Stimulated activated CD4-positive, alpha-beta T cell treated with anti-CD3 and anti-CD28 coated beads, Interleukin-4, amount 100 ng/mL, for 48 hours (primary cell): Measurements from ENCODE around the gene SULT1C4.
"Not testable (repeated sequence)": the region's sequence is repeated elsewhere in the genome, so short reads cannot be mapped to it uniquely, and the experiment has no call there.

Experiments
- DNase-seq, 2 donors: peaks; one replicate each; pipeline ENCODE4 v3.0.0-alpha.2; 2020; ENCODE audit warnings: low read depth in 2 of 2

Gene SULT1C4

DNA sequence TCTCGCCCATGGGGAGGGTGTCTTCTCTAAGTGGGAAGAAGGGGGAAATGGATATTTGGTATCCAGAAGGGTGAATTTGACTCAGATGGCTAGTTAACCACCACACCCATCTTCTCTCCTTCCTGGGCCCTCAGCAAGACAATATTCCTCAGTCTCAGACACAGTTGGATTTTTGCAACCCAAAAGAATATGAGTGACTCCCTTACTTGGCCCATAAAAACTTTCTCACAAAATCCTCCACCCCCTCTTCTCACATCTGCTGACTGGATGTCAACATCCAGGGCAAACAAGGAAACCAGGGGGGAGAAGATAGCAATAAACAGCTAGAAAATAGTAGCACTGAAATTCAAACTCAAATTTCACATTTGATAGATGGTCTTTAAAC is 35.9 kb downstream of the SULT1C4 start:
- DNase-seq = no peak

DNA sequence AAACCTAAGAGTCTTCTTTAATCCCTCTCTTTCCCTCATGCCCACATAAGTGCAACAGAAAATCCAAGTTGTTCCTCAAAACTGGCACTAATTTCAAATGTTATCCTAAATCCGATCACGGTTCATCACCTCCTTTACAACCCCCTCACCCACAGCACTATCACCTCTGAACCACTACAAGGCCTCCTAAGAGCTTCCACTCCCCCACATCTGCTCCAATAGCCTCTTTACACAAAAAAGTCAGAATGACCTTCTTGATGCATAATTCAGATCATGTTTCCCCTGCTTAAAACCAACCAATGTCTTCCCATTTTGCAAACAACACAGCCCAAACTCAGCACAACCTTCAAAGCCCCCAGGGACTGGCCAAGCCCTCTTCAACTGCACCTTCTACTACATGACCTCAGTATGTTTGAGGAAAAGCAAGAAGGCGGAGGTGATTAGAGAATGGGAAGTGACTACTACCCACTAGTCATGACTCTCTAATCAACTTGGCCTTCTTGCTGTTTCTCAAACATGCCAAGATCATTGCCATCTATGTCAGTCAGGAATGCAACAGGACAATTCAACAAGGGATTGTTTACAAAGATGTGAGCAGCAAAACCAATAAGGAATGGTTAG is 36.6 kb downstream of the SULT1C4 start:
- no peak for DNase-seq

DNA sequence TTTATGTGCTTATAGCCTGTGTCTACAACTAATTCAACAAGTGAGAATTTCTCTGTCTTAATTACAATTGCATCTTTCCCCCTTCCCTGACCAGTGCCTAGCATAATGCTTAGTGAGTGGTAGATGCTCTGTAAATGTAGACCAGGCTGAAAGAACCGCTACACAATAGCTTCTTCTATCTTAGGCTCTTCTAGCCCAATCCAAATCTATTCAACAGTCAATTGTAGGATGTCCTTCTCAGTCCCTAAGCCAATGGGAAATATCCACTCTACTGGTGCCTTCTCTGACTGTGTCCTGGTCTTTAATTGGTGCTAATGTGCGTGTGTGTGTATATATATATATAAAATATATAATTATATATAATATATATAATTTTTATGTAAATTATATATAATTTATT is 37.2 kb downstream of the SULT1C4 start:
- DNase-seq = no peak

DNA sequence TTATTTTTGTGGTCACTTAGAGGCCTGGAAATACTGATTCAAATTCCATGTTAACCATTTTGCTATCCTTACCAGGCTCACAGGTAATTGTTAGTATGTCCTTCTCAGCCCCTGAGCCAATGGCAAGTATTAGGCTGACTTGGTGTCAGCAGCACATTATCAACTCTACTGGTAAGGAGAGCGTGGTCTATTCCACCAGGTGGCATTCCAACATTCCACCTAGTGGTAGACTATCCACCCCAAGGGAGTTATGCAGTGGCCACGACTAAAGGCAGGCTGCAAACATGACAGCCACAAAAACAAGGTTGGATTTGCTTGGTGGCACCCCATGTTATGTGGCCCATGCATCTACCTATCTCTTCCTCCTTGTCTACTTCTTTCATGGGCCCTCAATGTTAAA is 39.5 kb downstream of the SULT1C4 start:
- no peak for DNase-seq

DNA sequence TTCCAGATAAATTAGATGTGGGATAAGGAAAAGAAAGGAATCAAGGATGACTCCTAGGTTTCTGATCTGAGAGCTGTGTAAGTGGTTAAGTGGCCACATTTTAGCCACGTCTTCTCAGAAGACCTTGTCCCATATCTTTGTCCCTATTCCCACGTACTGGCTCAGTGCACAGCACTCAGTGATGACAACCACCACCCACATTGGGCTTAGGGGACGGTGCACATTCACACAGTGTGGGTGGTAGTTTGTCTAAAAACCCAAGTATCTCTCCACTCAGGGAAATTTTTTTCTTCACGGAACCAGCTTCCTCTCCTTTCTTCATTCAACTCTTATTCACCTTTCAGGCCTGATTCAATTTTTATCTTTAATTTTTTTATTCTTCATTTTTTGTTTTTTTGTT is 40.7 kb downstream of the SULT1C4 start:
- no peak for DNase-seq

DNA sequence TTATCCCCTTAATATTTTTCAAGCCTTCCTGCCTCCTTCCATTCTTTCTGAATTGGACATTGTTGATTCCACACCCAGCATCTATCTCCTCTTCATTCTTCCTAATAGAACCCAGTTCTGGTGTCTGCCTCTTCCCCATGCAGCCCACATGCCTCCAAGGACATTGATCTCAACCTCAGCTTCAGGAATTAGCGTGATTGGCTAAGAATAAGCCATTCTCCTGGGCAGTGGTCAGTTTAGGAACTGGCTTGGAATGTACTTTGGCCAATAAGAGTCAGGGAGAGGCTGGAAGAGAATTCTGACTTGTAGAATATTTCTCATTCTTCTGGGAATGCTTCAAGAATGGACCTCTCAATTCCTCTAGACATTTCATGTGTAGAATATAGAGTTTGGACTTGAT is 45.3 kb downstream of the SULT1C4 start:
- DNase-seq = no peak

DNA sequence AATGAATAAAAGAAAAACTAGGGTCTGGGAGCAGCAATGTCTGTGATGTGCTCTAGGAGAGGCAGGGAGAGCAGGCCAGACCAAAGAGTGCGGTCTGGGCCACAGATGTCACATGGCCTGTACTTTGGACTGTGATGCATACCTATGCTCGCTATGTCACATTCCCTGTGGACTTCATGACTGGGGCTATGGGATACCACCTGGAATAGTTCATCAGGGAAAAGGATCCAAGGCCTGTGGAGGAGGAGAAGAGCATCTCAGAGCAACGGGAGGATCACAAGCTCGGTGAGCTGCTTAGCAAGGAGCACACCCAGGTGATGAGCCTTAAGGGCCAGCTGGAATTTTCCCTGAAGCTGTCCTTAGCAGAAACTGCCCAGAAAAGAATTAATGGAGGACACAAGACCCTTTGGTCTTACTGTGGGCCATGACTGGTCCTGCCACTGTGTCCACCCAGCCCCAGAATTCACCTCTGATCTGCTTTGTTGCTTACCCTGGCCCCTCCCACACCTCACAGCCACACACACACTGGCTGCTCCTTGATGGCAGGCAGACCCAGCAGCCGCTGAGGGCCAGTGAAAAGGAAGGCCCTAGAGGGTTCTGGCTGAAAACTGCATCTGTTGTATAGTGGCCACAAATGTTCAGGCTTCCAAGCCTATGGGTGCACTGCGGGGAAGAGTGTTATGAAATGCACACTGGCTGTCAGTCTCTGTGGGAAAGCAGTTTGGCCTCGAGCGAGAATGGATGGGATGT is 45.9 kb downstream of the SULT1C4 start:
- no peak for DNase-seq

DNA sequence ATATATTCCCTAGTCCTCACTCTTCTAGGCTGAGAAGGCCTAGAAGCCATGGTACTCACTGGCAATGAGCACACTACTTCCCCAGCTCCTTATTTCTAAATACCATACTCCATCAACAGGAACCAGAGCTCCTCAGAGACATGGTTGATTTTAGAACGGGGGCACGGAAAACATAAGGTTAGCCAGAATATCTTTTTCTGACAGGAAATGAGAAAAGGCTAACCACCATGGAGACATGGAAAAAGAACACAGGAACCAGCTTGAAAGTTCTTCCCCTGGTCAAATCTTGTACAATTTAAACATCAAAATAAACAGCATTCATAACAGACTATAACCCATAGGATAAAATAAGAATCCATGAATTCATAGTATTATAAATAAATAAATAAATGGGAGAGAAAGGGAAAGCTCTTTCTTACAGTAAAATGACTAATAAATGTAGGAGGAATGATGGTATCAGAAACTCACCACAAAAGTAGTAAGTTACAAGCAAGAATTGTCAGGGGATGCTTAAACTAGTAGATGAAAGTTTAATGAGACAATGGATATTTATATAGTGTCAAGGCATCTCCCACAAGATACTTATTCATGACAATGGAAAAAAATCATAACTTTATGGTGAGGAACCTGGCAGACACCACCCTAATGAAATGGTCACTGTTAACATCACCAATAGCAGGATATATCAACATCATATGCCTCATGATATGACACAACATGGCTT is 50.7 kb downstream of the SULT1C4 start:
- no peak for DNase-seq

DNA sequence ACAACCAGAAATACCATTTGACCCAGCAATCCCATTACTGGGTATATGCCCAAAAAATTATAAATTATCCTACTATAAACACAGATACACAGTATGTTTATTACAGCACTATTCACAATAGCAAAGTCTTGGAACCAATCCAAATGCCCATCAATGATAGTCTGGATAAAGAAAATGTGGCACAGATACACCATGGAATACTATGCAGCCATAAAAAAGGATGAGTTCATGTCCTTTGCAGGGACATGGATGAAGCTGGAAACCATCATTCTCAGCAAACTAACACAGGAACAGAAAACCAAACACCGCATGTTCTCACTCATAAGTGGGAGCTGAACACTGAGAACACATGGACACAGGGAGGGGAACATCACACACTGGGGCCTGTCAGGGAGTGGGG is 57.8 kb downstream of the SULT1C4 start:
- not testable (repeated sequence) for DNase-seq

DNA sequence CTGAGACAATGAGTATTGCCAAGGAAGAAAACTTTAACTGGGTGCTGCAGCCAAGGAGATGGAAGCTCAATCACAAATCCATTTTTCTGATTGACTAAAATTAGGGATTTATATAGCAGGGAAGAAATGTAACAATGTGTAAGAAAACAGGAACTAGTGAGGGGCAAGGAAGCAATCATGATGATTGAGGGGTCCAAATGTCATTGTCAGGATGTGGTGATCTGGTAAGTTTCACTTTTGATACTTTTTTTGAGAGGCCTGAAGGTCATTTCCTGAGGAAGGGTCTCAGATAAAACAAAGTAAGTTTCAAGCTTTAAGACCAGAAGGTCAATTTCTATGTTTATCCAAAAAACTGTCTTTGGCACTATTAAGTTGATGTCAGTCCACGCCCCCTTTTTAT is 59.2 kb downstream of the SULT1C4 start:
- DNase-seq = no peak
